HG02943 (cell line): ENCODE data around the gene PAX3.

Experiments
- ATAC-seq: cut with Tn5 transposase; IDR thresholded peaks from one replicate; pipeline ENCODE4 v1.9.1; 2021; ENCODE audit warnings: mild to moderate bottlenecking, low read depth, moderate library complexity; ENCODE audit not compliant: unreplicated experiment

The PAX3 gene

DNA sequence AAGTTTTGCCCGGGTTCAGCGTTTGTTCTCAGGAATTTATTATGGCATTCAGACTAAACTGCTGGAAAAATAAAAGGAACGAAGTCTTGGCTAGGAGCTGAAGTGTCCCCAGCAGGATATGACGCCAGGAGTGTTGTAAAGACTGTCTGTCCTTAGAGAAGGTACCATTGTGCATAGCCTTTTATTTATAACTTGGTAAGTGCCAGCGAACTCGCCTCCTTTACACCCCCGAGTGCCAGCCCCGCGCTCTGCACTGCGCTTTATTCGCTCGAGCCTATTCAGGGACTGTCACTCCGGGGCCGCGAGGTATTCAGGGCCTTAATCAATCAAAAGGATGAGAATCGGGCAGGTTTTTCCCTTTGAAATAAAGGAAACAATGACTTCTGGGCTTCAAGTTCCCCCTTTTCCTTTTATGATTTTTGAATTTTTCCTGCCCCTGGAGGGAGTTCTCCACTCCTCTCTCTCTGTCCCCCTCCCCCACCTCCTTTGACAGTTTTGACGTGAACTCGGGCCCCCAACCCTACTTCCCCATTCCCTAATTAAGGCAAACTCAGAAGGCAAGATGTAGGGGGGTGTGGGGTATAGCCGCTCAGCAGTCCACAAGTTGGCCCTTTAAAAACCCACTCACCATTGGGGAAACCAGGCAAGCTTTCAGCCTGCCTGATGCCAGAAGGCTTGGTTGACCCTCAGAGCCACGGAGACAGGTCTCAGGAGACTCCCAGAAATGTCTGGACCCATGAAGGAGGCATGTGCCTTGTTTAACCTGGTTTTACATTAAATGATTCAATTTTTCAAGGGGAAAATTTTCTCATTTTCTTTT lies 1.3 kb upstream of the PAX3 start:
- ATAC-seq: no peak

GRCh38 chr2:222298001-222298310 lies 842 bp downstream of the PAX3 start:
- no peak for ATAC-seq

DNA sequence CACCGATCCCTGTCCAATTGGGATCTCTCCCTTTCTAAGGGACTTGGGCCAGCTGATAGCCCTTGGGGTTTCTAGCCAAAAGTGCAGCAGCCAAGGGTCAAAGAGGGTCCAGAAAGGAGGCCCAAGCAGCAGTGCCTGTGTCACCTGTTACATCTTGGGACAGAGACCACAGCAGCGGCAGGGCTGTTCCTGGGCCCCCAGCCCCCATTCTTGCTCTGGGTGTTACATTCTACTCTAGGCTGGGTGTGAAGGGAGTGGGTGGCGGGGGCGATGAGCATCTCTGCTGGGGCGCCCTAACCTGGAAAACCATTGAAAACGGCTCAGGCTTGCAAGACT lies 1.2 kb downstream of the PAX3 start:
- ATAC-seq: no peak

DNA sequence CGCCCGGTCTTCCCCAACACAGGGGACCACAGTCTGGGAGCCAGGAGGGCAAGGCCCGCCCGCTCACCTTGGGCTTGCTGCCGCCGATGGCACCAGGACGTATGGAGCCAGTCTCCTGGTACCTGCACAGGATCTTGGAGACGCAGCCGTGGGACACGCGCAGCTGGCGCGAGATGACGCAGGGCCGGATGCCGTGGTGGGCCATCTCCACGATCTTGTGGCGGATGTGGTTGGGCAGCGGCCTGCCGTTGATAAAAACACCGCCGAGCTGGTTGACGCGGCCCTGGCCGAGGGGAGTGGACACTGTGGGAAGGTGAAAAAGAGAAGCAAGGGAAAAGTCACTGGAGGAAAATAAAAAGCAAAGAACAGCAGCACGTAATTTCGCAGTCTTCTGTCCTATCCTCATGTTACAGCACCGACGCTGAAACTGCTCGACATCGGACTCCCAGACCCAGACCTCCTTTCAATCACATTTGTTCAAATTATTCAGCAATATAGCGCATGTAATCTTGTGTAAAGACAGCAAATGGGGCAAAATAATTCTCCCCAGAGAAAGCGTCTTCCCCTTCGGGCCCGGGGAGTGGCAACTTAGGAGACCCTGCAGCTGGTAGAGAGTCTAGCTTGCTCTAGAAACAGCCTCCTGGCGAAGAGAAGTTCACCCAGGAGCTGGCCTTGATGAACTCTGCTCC lies 1.7 kb downstream of the PAX3 start:
- no peak for ATAC-seq

GRCh38 chr2:222296311-222296741 lies 2.5 kb downstream of the PAX3 start:
- no peak for ATAC-seq

DNA sequence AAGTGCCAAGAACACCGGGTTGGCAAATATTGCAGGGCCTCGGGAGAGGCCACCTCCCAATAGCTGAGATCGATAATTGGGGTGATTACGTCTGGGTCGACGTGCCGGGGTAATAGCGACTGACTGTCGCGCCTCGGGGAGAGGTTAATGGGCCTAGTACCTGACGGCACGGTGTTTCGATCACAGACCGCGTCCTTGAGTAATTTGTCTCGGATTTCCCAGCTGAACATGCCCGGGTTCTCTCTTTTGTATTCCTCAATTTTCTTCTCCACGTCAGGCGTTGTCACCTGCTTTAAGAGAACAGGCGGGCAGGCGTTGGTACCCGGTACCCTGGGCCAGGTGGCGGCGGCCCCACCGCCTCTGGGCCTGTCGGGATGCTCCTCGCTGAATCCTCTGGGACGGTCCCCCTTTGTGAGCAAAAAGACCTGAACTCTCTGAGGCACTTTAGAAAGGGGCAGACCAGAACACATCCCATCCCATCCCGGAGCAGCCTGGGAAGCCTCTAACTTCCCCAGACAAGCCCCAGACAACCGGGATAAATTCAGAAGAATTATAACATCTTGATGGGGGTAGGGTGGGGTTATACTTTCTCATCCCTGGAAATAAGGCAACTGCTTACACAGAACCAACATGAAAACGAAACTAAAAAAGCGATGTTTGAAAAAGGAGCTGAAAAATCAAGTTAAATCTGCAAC lies 3.3 kb downstream of the PAX3 start:
- no peak for ATAC-seq

DNA sequence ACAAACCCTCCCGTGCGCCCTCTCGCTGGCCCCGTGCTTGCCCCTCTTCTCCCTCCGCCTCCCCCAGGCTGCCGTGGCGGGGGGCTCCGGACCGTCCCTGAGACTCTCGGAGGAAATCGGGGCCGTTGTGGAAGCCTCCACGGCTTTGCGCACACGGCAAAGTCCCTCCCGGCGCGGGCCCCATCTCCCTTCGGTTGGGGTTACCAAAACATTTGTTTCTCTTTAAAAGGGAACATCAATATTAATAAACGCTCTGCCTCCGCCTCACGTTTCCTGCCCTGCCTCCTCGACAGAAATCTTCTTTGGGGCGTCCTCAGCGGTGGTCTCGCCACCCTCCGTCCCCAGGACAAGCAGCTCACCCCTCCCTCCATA lies 3.8 kb downstream of the PAX3 start:
- no peak for ATAC-seq

GRCh38 chr2:222293660-222294630 lies 4.9 kb downstream of the PAX3 start:
- no peak for ATAC-seq

DNA sequence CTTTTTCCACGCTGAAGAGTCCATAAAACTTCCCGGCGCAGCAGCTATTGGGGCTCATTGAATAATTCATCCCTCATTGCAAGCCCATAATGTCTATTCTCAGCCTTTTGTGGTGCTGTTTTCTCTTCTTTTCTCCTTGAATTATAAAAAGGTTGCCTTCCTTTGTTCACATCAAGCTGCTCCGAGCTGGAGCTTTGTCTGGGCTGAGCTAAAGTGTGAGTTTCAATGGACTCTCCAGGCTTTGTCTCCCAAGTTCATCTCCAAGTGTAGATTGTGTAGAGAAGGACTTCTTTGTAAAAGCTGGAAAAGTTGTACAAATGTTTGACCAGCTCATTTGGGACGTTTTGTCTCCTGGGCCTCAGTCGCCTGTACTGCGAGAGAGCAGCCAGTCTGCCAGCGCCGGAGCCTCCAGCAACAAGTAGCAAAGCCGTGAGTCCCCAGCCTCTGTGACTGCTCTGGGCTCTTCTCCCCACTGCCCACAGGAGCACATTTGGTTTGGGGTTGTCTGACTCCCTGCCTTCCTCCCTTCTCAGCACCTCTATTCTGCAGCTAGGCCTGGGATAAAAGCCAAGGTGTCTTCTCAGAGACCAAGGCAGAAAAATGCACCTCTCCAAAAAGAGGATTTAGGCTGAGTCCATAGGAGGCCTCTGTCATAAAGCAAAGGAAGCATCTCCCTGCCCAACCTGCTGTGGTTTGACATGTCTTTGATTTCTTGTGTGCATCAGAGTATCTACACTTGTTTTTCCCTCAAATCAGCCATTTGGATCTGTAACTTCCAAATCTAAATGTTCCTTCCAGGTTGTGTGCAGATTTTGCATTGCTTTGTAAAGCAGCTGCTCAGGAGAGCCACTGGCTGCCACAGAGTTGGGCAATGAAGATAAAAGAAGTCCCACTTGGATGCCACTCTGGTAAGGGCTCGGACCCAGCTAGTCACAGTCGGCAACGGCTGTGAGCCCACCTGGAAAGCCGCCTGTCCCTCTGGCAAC lies 6.4 kb downstream of the PAX3 start:
- no peak for ATAC-seq

- ATAC-seq: no peak
Observed at GRCh38 chr2:222291485-222291841, 7.3 kb downstream of the PAX3 start.

DNA sequence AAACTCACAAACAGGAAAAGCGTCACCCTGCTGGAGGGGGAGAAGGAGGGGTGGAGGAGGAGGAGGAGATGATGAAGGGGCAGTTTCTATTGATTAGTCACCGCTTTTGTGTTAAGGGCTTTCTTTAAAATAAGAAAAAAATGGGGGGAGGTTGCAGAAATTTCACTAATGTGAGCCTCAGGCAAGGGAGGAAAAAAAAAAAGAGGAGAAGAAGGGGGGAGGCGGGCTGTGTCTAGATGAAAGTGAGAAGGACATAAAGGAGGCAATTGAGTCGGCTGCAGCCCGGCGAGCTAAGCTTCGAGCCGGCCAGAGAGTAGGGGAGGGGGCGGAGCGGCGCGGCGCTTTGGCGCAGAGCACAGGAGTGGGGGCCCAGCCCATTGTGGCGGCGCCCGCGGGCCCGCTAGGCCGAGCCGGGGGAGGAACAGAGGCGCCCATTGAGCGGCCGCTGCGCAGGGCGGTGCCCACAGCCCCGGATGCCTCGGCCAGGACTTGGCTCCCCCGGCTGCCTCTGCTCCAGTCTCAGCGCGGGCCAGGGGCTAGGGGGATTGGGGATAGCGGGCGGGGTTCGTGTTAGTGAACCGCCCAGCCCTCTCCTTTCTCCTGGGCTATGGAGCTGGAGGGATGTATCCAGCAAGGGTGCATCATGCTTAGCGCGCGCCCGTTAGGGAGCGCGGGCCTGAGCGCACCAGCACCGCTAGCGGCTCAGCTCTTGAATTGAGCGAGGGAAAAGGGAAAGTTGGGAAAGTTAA lies 7.9 kb downstream of the PAX3 start:
- no peak for ATAC-seq

DNA sequence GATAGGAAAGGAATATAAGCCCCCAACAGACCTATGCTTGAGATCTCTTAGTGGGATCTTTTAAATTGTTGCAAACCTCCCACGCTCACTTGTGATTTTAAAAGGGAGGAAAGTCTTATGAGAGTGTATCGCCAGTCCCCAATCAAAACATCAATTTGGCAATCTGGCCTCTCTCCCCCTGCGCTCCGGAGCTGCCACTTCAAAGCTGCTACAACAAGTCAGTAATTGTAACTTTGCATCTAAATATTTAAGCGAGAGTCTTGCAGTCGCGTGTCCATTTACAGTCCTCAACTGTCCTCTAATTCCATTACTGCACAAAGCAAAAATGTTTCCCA lies 8.4 kb downstream of the PAX3 start:
- no peak for ATAC-seq

DNA sequence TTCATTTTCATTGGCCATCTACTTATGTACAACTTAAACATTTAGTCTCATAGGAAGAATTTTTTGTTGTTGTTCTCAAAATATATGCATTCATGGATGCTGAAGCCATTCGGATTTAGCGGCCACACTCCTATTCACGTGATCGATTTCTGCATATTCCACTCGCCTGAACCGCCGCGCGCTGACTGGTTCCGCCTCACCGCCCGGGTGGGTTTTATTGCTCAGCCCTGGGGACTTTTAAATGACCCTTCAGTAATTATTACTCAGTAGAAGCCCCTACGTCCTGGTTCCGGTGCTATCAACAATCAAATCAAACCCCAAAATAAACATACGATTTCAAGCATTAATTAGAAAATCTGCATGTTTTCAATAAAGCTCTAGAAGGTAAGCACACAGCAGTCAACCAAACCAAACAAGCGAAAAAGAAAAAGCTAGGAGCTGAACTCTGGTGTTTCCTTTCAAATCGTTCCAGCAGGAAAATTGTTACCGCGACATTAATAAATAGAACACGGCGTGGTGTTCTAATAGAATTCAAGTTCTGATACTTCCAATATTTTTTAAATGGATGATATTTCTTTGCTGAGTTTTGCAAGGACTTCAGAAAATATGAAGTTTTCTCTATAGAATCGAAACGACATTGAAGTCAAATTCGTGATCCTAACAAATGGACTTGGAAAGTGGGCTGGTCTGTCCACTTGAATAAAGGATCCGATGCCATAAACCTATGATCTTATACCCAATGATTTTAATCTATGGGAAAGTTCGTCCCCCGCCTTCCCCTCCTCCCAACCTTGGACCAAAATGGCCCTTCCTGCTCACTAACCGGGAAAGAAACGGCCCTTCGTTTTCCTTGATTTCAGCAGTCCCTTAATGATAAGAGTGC lies 9.3 kb downstream of the PAX3 start:
- no peak for ATAC-seq

DNA sequence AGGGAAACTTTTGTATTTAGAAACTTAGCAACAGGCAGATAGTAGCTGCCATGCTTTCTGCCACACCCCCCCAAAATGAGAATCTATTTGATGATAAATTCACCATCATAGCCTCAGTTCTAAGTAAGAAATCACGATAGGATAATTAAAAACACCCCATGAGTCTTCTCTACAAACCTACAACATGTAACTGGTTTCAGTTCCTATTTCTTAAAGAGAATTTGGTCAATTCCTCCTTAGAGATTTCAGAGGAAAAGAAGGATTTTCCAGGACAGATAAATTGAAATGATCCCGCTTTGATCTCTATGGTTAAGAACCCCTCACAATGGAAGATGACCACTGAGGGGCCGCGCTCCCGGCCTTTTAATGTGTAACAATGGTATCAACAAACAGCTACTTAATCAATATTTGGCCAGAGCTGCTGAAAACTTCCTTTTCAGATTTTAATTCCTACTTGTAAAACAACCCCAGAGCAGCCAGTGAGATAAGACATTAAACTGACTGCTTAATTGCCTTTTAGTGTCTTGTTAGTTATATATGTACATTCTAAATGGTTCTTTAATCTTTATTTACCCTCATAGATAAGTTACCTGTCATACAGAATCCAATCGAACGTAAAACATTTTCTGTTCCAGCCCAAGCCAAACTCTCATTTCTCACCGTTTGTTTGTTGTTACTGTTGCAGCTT lies 10.1 kb downstream of the PAX3 start:
- no peak for ATAC-seq

- no peak for ATAC-seq
Observed at GRCh38 chr2:222287862-222288479, 10.8 kb downstream of the PAX3 start.

- ATAC-seq: no peak
Observed at GRCh38 chr2:222284466-222284865, 14.3 kb downstream of the PAX3 start.

DNA sequence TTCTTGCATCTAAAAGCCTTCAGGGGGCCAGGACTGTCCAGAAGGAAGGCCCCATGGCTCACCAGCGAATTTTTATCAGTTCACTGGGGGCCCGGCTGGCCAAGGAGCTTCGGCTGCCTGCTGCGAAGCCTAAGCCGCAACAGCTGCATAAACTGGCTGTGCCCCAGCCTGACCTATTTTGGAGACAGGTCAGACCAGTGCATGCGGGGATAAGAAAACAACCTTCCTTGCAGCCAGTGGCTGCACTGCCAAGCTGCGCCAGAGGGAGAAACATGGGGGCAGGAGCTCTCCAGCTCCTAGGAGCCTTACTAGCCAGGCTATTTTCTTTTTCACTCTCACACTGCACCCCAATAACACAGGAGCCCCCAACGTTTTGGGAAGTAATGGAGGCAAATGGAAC lies 15.2 kb downstream of the PAX3 start:
- no peak for ATAC-seq
